Smooth muscle cell (in vitro differentiated cells): ENCODE results near the gene RAD51AP1. TPM values are rescaled to one million over a fixed set of nuclear protein-coding genes. Genes with fewer than 3 reads are reported as not detected.

Source experiments
- DNase-seq: peaks from one replicate; lab custom pipeline; 2025; ENCODE audit not compliant: unreplicated experiment; lab: John Stamatoyannopoulos, UW
- H2AFZ ChIP-seq: fragments of 200-600 bp; sonication (generic); 2 replicates; pipeline ENCODE4 v1.6.0; 2016; ENCODE audit warnings: antibody characterized with exemption, low read depth, mild to moderate bottlenecking
- H3F3A ChIP-seq: fragments of 200-600 bp; sonication (generic); 2 replicates; pipeline ENCODE4 v1.6.0; 2017; ENCODE audit warnings: antibody characterized with exemption, low read depth
- H3K27ac ChIP-seq: fragments of 200-600 bp; sonication (generic); 2 replicates; pipeline ENCODE4 v1.5.1; 2016; ENCODE audit warnings: low read depth, mild to moderate bottlenecking
- H3K27me3 ChIP-seq: fragments of 200-600 bp; sonication (generic); 2 replicates; pipeline ENCODE4 v1.6.1; 2016; ENCODE audit warnings: low read depth, mild to moderate bottlenecking
- H3K36me3 ChIP-seq: fragments of 200-600 bp; sonication (generic); 2 replicates; pipeline ENCODE4 v1.5.1; 2016; ENCODE audit warnings: low read depth
- H3K4me1 ChIP-seq: fragments of 200-600 bp; sonication (generic); 2 replicates; pipeline ENCODE4 v1.5.1; 2016; ENCODE audit warnings: low read depth
- H3K4me2 ChIP-seq: fragments of 200-600 bp; sonication (generic); 2 replicates; pipeline ENCODE4 v1.6.0; 2016; ENCODE audit warnings: mild to moderate bottlenecking
- H3K4me3 ChIP-seq: fragments of 200-600 bp; sonication (generic); 2 replicates; pipeline ENCODE4 v1.5.1; 2016; ENCODE audit warnings: mild to moderate bottlenecking
- H3K79me2 ChIP-seq: fragments of 200-600 bp; sonication (generic); 2 replicates; pipeline ENCODE4 v1.6.0; 2016; ENCODE audit warnings: low read depth, mild to moderate bottlenecking
- H3K9ac ChIP-seq: fragments of 200-600 bp; sonication (generic); 2 replicates; pipeline ENCODE4 v1.6.0; 2016; ENCODE audit warnings: low read depth
- H3K9me3 ChIP-seq: fragments of 200-600 bp; sonication (generic); replicated peaks from 2 replicates; pipeline ENCODE4 v1.5.1; 2016; ENCODE audit warnings: low read depth
- H4K20me1 ChIP-seq: fragments of 200-600 bp; sonication (generic); 2 replicates; pipeline ENCODE4 v1.6.0; 2016; ENCODE audit warnings: low read depth
- WGBS: methylation state at CpG from one replicate; pipeline ENCODE4 v1.1.7; 2016; ENCODE audit warnings: low lambda C conversion rate; 5-methylcytosine and 5-hydroxymethylcytosine counted together
- polyA plus RNA-seq: library from polyadenylated mRNA; unstranded; fragments of >200 nt; fragmentation: Nextera tagmentation; extraction: Ambion mirVana; gene quantifications from 2 replicates; pipeline ENCODE4 v1.2.1, GENCODE V29; 2016
- total RNA-seq: library from RNA; depleted of rRNA; stranded (reverse); fragments of >200 nt; gene quantifications from 2 replicates; pipeline ENCODE4 v1.2.3, GENCODE V29; 2014
- TF ChIP-seq, protein P1 (sequence below): fragments of 200-600 bp; sonication (generic); IDR thresholded peaks from 2 replicates; pipeline ENCODE4 v1.5.1; 2017; ENCODE audit warnings: borderline replicate concordance, mild to moderate bottlenecking, antibody characterized with exemption; ENCODE audit not compliant: insufficient read depth, poor library complexity, severe bottlenecking

The RAD51AP1 gene
- total and polyA plus RNA-seq, 2 experiments from 2014 or later: 8.7 to 20.7 TPM

DNA sequence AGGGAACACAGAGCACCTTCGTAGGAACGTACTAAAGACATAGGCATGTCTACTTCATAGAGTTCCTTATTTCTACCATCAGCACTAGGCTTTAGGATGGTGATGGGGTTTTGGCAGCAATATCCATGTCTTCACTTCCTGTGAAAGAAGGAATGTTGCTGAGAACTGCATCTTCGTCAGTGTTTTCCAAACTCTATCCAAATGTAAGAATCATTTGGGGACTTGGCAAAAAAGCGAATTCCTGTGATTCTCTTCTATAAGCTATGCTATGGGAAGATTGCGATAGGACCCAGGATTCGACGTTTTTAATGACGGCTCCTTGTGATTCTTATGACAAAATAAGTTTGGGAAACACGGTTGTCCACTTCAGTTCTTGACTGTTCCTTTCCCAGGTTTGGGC is 70.4 kb downstream of the RAD51AP1 start:
- H4K20me1 ChIP-seq: peaks cover 5% of the 10 kb centered on the region
- no peak overlapping the region for H3K4me2 ChIP-seq
- WGBS: 96% methylated on average over 9 of the region's 9 CpGs
- H3K79me2 ChIP-seq: peaks cover 14% of the 10 kb centered on the region
- H2AFZ ChIP-seq: no peak overlapping the region
- no peaks in the 10 kb centered on the region for H3K27me3 ChIP-seq
- no peak for DNase-seq
- no peak overlapping the region for H3K27ac ChIP-seq
- no peak overlapping the region for H3K9ac ChIP-seq
- H3K36me3 ChIP-seq: no peaks in the 10 kb centered on the region
- H3F3A ChIP-seq: no peaks in the 10 kb centered on the region
- H3K4me1 ChIP-seq: peaks cover 10% of the 10 kb centered on the region
- TF ChIP-seq, protein P1, sequence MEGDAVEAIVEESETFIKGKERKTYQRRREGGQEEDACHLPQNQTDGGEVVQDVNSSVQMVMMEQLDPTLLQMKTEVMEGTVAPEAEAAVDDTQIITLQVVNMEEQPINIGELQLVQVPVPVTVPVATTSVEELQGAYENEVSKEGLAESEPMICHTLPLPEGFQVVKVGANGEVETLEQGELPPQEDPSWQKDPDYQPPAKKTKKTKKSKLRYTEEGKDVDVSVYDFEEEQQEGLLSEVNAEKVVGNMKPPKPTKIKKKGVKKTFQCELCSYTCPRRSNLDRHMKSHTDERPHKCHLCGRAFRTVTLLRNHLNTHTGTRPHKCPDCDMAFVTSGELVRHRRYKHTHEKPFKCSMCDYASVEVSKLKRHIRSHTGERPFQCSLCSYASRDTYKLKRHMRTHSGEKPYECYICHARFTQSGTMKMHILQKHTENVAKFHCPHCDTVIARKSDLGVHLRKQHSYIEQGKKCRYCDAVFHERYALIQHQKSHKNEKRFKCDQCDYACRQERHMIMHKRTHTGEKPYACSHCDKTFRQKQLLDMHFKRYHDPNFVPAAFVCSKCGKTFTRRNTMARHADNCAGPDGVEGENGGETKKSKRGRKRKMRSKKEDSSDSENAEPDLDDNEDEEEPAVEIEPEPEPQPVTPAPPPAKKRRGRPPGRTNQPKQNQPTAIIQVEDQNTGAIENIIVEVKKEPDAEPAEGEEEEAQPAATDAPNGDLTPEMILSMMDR: no peak
- H3K4me3 ChIP-seq: no peak overlapping the region
- H3K9me3 ChIP-seq: no peaks in the 10 kb centered on the region

Other genes starting within 250 kb of the RAD51AP1 start
- 21.0 and 21.6 TPM in 2 replicates for gene TIGAR, start 217.7 kb upstream of the RAD51AP1 start, total RNA-seq
- gene TIGAR, start 217.7 kb upstream of the RAD51AP1 start, polyA plus RNA-seq: 26.1 and 36.0 TPM in 2 replicates
- gene FGF23, start 159.2 kb upstream of the RAD51AP1 start, total RNA-seq: not detected in 2 replicates
- gene FGF23, start 159.2 kb upstream of the RAD51AP1 start, polyA plus RNA-seq: not detected in 2 replicates
- not detected in 2 replicates for gene FGF6, start 93.1 kb upstream of the RAD51AP1 start, total RNA-seq
- not detected in 2 replicates for gene FGF6, start 93.1 kb upstream of the RAD51AP1 start, polyA plus RNA-seq
- 27.1 and 43.5 TPM in 2 replicates for gene DYRK4, start 23.3 kb downstream of the RAD51AP1 start, total RNA-seq
- gene DYRK4, start 23.3 kb downstream of the RAD51AP1 start, polyA plus RNA-seq: 61.6 and 62.7 TPM in 2 replicates
- gene AKAP3, start 110.2 kb downstream of the RAD51AP1 start, total RNA-seq: 0.13 TPM in 2 replicates
- gene AKAP3, start 110.2 kb downstream of the RAD51AP1 start, polyA plus RNA-seq: 1.4 TPM in 1 of 2 replicates, not detected in the other
- 61.3 and 99.9 TPM in 2 replicates for gene NDUFA9, start 110.2 kb downstream of the RAD51AP1 start, total RNA-seq
- gene NDUFA9, start 110.2 kb downstream of the RAD51AP1 start, polyA plus RNA-seq: 152 TPM in 2 replicates
- gene GALNT8, start 181.5 kb downstream of the RAD51AP1 start, total RNA-seq: 2.7 and 5.6 TPM in 2 replicates
- gene GALNT8, start 181.5 kb downstream of the RAD51AP1 start, polyA plus RNA-seq: 2.0 and 4.1 TPM in 2 replicates